Endothelial cell (in vitro differentiated cells): ENCODE measurements around the gene DDX23. TPM values are rescaled to one million over a fixed set of nuclear protein-coding genes. Genes with fewer than 3 reads are reported as not detected.

Experiments used
- DNase-seq: peaks from one replicate; pipeline ENCODE4 v3.0.0; 2021; ENCODE audit warnings: low spot score
- H3K27ac Mint-ChIP-seq: one replicate; pipeline ENCODE4 v1.8.0; 2021; ENCODE audit warnings: mixed read lengths, inconsistent platforms; ENCODE audit not compliant: unreplicated experiment
- H3K27me3 Mint-ChIP-seq: one replicate; pipeline ENCODE4 v1.8.0; 2021; ENCODE audit warnings: mild to moderate bottlenecking, moderate library complexity, mixed read lengths, inconsistent platforms; ENCODE audit not compliant: unreplicated experiment
- H3K36me3 Mint-ChIP-seq: one replicate; pipeline ENCODE4 v1.8.0; 2021; ENCODE audit warnings: mild to moderate bottlenecking, low read depth, mixed read lengths, inconsistent platforms; ENCODE audit not compliant: unreplicated experiment
- H3K4me1 Mint-ChIP-seq: one replicate; pipeline ENCODE4 v1.8.0; 2021; ENCODE audit warnings: mild to moderate bottlenecking, mixed read lengths, inconsistent platforms; ENCODE audit not compliant: unreplicated experiment
- H3K4me3 Mint-ChIP-seq: one replicate; pipeline ENCODE4 v1.8.0; 2021; ENCODE audit warnings: mild to moderate bottlenecking, mixed read lengths, inconsistent platforms; ENCODE audit not compliant: unreplicated experiment
- H3K9me3 Mint-ChIP-seq: one replicate; pipeline ENCODE4 v1.8.0; 2021; ENCODE audit warnings: mixed read lengths, inconsistent platforms; ENCODE audit not compliant: unreplicated experiment
- total RNA-seq: library from RNA; stranded (reverse); fragmentation: NEBNext Ultra II Directional; extraction: Animal tissue kit (Norgen Biotek cat#: 25700); gene quantifications from one replicate; pipeline ENCODE4 v1.2.1, GENCODE V29; 2021; ENCODE audit not compliant: unreplicated experiment
- TF ChIP-seq, protein P1 (sequence below): fragments of 200-600 bp; sonication (generic); IDR thresholded peaks from one replicate; pipeline ENCODE4 v1.5.0; 2021; ENCODE audit warnings: antibody characterized with exemption; ENCODE audit not compliant: unreplicated experiment

Gene DDX23
- total RNA-seq, 1 donor from 2014 or later, result 96.2 TPM

DNA sequence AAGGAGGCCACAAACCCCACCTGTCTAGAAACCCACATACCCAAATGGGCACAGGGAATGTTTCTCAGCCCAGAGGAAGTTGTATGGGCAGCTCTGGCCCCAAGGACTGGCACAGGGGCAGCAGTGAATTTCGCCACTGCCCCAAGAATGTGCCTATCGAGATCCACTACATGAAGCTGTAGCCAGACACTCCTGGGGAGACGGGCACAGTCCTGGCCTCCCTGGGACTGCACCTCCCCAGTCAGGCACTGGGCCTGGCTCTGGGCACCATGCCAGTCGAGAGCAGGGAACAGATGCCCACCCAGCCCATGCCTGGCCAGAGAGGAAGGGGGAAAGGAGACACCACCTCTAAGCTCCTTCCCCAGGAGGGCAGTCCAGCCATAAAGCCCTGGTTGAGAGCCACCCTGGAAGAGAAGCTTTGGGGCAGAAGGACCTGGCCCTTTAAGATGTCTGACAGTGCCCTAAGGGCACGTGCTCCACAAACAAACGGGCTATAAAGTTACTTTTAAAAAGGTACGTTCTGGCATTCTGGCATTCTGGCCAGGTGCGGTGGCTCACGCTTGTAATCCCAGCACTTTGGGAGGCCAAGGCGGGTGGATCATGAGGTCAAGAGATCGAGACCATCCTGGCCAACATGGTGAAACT is 71.5 kb downstream of the DDX23 start:
- DNase-seq, result no peak
- H3K36me3 Mint-ChIP-seq, result peaks cover 21% of the 10 kb centered on the region
- H3K27ac Mint-ChIP-seq, result no peak overlapping the region
- peaks cover 4% of the 10 kb centered on the region for H3K4me1 Mint-ChIP-seq
- H3K4me3 Mint-ChIP-seq, result no peak overlapping the region
- H3K27me3 Mint-ChIP-seq, result peaks cover 16% of the 10 kb centered on the region
- H3K9me3 Mint-ChIP-seq, result no peaks in the 10 kb centered on the region
- TF ChIP-seq, protein P1, sequence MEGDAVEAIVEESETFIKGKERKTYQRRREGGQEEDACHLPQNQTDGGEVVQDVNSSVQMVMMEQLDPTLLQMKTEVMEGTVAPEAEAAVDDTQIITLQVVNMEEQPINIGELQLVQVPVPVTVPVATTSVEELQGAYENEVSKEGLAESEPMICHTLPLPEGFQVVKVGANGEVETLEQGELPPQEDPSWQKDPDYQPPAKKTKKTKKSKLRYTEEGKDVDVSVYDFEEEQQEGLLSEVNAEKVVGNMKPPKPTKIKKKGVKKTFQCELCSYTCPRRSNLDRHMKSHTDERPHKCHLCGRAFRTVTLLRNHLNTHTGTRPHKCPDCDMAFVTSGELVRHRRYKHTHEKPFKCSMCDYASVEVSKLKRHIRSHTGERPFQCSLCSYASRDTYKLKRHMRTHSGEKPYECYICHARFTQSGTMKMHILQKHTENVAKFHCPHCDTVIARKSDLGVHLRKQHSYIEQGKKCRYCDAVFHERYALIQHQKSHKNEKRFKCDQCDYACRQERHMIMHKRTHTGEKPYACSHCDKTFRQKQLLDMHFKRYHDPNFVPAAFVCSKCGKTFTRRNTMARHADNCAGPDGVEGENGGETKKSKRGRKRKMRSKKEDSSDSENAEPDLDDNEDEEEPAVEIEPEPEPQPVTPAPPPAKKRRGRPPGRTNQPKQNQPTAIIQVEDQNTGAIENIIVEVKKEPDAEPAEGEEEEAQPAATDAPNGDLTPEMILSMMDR, result no peak

DNA sequence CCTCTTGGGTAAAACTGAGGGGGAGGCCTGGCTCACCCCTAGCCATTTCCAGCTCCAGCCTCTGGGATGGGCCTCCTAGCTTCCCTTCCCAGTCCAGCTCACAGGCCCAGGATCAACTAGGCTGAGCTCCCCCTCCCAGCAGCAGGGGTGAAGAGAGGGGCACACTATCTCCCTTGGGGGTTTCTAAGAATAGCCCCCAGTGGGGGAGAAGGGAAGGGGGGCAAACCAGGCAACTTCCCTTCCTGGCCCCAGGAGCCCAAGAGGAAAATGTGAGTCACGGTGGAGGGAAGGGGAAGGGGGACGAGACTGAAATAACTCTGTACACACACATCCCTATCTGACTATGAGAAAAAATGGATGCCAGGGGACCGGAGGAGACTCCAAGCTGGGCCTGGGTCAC is 72.1 kb downstream of the DDX23 start:
- H3K4me3 Mint-ChIP-seq, result no peak overlapping the region
- TF ChIP-seq, protein P1, result no peak
- no peak for DNase-seq
- no peaks in the 10 kb centered on the region for H3K9me3 Mint-ChIP-seq
- H3K27ac Mint-ChIP-seq, result no peak overlapping the region
- H3K27me3 Mint-ChIP-seq, result peaks cover 16% of the 10 kb centered on the region
- H3K4me1 Mint-ChIP-seq, result peaks cover 4% of the 10 kb centered on the region
- peaks cover 26% of the 10 kb centered on the region for H3K36me3 Mint-ChIP-seq

Other genes starting within 250 kb of the DDX23 start
- gene KANSL2, start 169.9 kb downstream of the DDX23 start, total RNA-seq, result 37.5 TPM
- gene CCNT1, start 135.5 kb downstream of the DDX23 start, total RNA-seq, result 46.1 TPM
- gene ADCY6, start 63.1 kb downstream of the DDX23 start, total RNA-seq, result 31.6 TPM
- 83.1 TPM for gene CACNB3, start 33.7 kb downstream of the DDX23 start, total RNA-seq
- 1.0 TPM for gene RND1, start 13.7 kb upstream of the DDX23 start, total RNA-seq
- 16.0 TPM for gene FKBP11, start 73.3 kb upstream of the DDX23 start, total RNA-seq
- gene ARF3, start 105.3 kb upstream of the DDX23 start, total RNA-seq, result 307 TPM
- gene WNT10B, start 119.6 kb upstream of the DDX23 start, total RNA-seq, result 0.33 TPM
- gene WNT1, start 126.2 kb upstream of the DDX23 start, total RNA-seq, result not detected
- gene DDN, start 147.2 kb upstream of the DDX23 start, total RNA-seq, result 0.10 TPM
- gene PRKAG1, start 166.6 kb upstream of the DDX23 start, total RNA-seq, result 24.0 TPM
- gene KMT2D, start 208.6 kb upstream of the DDX23 start, total RNA-seq, result 135 TPM
- gene RHEBL1, start 217.8 kb upstream of the DDX23 start, total RNA-seq, result 3.2 TPM
- 0.46 TPM for gene DHH, start 242.6 kb upstream of the DDX23 start, total RNA-seq